HFF-Myc (cell line): ENCODE results near the gene CATSPER3.

ENCODE experiments used
- DNase-seq: peaks from one replicate; pipeline ENCODE4 v3.0.0-alpha.2; 2011; ENCODE audit warnings: low read depth; ENCODE audit errors: extremely low read depth
- H3K4me3 ChIP-seq: replicated peaks from 2 replicates; pipeline ENCODE4 v1.5.1; 2011; ENCODE audit warnings: low read depth, mild to moderate bottlenecking, control low read depth, low read length
- CTCF ChIP-seq: IDR thresholded peaks from 2 replicates; pipeline ENCODE4 v1.5.1; 2012; ENCODE audit warnings: mild to moderate bottlenecking, low read depth, low read length, control low read depth; ENCODE audit errors: missing control alignments

The CATSPER3 gene

GRCh38 chr5:134967607-134968006 lies at the start of gene CATSPER3:
CATSPER3 (plus strand) TSS chr5:134967907; CDS start chr5:134967992, 85 bp downstream.
- no peak for TF ChIP-seq CTCF
- no peak for DNase-seq
- no peak within 1 kb of the TSS for H3K4me3 ChIP-seq

- no peak for TF ChIP-seq CTCF
- no peak for DNase-seq
- H3K4me3 ChIP-seq = no peak overlapping the region
Observed at GRCh38 chr5:134918861-134919260, 48.8 kb upstream of the CATSPER3 start.

- no peak for TF ChIP-seq CTCF
- no peak overlapping the region for H3K4me3 ChIP-seq
- DNase-seq = no peak
Observed at GRCh38 chr5:134920848-134921575, 46.7 kb upstream of the CATSPER3 start.

- H3K4me3 ChIP-seq = no peak overlapping the region
- no peak for TF ChIP-seq CTCF
- DNase-seq = no peak
Observed at GRCh38 chr5:134932508-134932907, 35.2 kb upstream of the CATSPER3 start.

- TF ChIP-seq CTCF = no peak
- no peak overlapping the region for H3K4me3 ChIP-seq
- no peak for DNase-seq
Observed at GRCh38 chr5:134934202-134934601, 33.5 kb upstream of the CATSPER3 start.

- DNase-seq = no peak
- no peak overlapping the region for H3K4me3 ChIP-seq
- no peak for TF ChIP-seq CTCF
Observed at GRCh38 chr5:134935711-134936602, 31.8 kb upstream of the CATSPER3 start.
